K562 (cell line): ENCODE data around the gene RIMS3. TPM values are rescaled to one million over a fixed set of nuclear protein-coding genes. Genes with fewer than 3 reads are reported as not detected.

ENCODE experiments used
- DIDO1 ChIP-seq: fragments of 450-650 bp; IDR thresholded peaks from 2 replicates; pipeline ENCODE4 v1.6.1; 2016; ENCODE audit warnings: low read depth, missing biosample characterization, missing genetic modification characterization
- MIER1 ChIP-seq: fragments of 450-650 bp; IDR thresholded peaks from 2 replicates; pipeline ENCODE4 v1.6.1; 2016; ENCODE audit warnings: antibody characterized with exemption, mild to moderate bottlenecking, low read depth
- PREB ChIP-seq: sonication (generic); formaldehyde crosslinking; IDR thresholded peaks from 2 replicates; pipeline ENCODE4 v1.8.1; 2023; ENCODE audit warnings: mild to moderate bottlenecking, missing genetic modification reagents
- XRCC4 ChIP-seq: IDR thresholded peaks from one replicate; pipeline ENCODE4 v1.6.1; 2011; ENCODE audit not compliant: insufficient read depth, insufficient read length; ENCODE audit errors: extremely low read depth
- ZMIZ1 ChIP-seq, 2 experiments: fragments of 150-350 bp in 1 of 2; IDR thresholded peaks; 2 replicates each; pipeline ENCODE4 v1.6.1; 2012 to 2016; ENCODE audit warnings: low read depth in 2 of 2, low read length in 2 of 2, mild to moderate bottlenecking in 1 of 2, moderate library complexity in 1 of 2
- ZNF655 ChIP-seq: fragments of 250-450 bp; sonication (Bioruptor Pico); IDR thresholded peaks from 2 replicates; pipeline ENCODE4 v1.5.0; 2021
- ZNF766 ChIP-seq: fragments of 200-800 bp; sonication (Bioruptor generic); conservative IDR thresholded peaks from 2 replicates; pipeline ENCODE4 v1.6.1; 2016; ENCODE audit warnings: missing genetic modification characterization, missing compliant biosample characterization
- polyA plus RNA-seq, 8 experiments: library from polyadenylated mRNA; depleted of rRNA in 4 of 8; stranded (reverse) in 5 of 8; unstranded in 3 of 8; fragments of >200 nt; fragmentation: Nextera tagmentation in 2 of 8; fragmentation: Illumina TruSeq in 1 of 8; extraction: Ambion mirVana in 2 of 8; extraction: Trizol in 1 of 8; gene quantifications; 2 replicates each; pipeline versions ENCODE4 v1.2.1 to v1.2.3, GENCODE V29; 2011 to 2014; ENCODE audit warnings: inconsistent platforms in 1 of 8, missing spikeins in 1 of 8
- total RNA-seq, 7 experiments: library from RNA; depleted of rRNA in 6 of 7; stranded (reverse); fragments of >200 nt in 6 of 7; fragmentation: Illumina TruSeq in 2 of 7; extraction: Trizol in 2 of 7; gene quantifications; 2 replicates each; pipeline versions ENCODE4 v1.2.1 to v1.2.3, GENCODE V29; 2011 to 2021; ENCODE audit warnings: low replicate concordance in 1 of 7
- TF ChIP-seq, protein P1 (sequence below): sonication (generic); formaldehyde crosslinking; IDR thresholded peaks from 2 replicates; pipeline ENCODE4 v1.8.0; 2023; ENCODE audit warnings: missing genetic modification reagents, mild to moderate bottlenecking, borderline replicate concordance
- TF ChIP-seq, protein P2 (sequence below): fragments of 250-450 bp; sonication (Bioruptor Pico); IDR thresholded peaks from 2 replicates; pipeline ENCODE4 v1.8.0; 2021; ENCODE audit warnings: moderate library complexity, mild to moderate bottlenecking, inconsistent platforms

The RIMS3 gene
- total and polyA plus RNA-seq, 9 of the 15 experiments (the other 6 are each of a cell fraction or from before 2014, with no cell fraction given), result 0.06 to 1.2 (median 0.59) TPM

DNA sequence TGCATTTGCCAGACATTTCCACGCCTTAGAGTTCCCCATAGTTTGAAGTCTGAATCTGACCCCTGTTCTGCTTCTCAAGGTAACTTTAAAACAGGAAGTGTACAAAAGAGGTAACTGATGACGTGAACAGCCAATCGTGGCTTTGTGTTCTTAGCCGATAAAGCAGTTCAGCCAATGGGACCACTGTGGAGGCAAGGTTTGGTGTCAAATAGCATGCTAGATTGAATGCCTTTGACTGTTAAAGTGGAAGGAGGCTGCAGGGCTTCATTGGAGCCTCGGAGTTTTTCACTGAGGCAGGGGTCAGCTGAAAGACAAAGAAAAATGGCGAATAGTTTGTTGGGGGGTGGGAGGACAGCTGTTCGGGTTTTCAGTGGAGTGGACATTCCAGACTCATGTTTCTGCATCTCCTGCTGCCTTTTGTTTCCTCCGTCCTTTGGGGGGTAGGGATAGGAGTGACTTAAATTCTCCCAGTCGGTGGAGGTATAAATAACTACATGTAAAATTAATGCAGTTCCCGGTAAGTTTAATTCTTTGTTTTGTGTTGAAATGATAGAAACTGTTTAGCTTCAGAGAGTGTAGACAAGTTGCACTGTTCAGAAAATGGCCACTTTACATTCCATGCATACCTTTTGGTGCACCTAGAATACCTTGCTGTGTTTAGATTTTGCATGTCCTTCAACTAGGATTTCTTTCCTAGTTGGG is 43.8 kb upstream of the RIMS3 start (continued):
- TF ChIP-seq, protein P1, sequence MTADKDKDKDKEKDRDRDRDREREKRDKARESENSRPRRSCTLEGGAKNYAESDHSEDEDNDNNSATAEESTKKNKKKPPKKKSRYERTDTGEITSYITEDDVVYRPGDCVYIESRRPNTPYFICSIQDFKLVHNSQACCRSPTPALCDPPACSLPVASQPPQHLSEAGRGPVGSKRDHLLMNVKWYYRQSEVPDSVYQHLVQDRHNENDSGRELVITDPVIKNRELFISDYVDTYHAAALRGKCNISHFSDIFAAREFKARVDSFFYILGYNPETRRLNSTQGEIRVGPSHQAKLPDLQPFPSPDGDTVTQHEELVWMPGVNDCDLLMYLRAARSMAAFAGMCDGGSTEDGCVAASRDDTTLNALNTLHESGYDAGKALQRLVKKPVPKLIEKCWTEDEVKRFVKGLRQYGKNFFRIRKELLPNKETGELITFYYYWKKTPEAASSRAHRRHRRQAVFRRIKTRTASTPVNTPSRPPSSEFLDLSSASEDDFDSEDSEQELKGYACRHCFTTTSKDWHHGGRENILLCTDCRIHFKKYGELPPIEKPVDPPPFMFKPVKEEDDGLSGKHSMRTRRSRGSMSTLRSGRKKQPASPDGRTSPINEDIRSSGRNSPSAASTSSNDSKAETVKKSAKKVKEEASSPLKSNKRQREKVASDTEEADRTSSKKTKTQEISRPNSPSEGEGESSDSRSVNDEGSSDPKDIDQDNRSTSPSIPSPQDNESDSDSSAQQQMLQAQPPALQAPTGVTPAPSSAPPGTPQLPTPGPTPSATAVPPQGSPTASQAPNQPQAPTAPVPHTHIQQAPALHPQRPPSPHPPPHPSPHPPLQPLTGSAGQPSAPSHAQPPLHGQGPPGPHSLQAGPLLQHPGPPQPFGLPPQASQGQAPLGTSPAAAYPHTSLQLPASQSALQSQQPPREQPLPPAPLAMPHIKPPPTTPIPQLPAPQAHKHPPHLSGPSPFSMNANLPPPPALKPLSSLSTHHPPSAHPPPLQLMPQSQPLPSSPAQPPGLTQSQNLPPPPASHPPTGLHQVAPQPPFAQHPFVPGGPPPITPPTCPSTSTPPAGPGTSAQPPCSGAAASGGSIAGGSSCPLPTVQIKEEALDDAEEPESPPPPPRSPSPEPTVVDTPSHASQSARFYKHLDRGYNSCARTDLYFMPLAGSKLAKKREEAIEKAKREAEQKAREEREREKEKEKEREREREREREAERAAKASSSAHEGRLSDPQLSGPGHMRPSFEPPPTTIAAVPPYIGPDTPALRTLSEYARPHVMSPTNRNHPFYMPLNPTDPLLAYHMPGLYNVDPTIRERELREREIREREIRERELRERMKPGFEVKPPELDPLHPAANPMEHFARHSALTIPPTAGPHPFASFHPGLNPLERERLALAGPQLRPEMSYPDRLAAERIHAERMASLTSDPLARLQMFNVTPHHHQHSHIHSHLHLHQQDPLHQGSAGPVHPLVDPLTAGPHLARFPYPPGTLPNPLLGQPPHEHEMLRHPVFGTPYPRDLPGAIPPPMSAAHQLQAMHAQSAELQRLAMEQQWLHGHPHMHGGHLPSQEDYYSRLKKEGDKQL, result no peak
- TF ChIP-seq PREB (no peak), ZMIZ1 (IDR thresholded peaks at IDR 0.05; ENCODE audit: low read depth in 2 of 2, low read length in 2 of 2) (no peak), MIER1 (0 out of 2 replicates have a peak, but pooled peaks have one; percentile 30), XRCC4 (no peak), DIDO1 (peak; percentile 27; the same call in 1 of the 2 replicates), ZNF655 (CRISPR knock-in tag) (no peak), ZNF766 (no peak)
- TF ChIP-seq, protein P2, sequence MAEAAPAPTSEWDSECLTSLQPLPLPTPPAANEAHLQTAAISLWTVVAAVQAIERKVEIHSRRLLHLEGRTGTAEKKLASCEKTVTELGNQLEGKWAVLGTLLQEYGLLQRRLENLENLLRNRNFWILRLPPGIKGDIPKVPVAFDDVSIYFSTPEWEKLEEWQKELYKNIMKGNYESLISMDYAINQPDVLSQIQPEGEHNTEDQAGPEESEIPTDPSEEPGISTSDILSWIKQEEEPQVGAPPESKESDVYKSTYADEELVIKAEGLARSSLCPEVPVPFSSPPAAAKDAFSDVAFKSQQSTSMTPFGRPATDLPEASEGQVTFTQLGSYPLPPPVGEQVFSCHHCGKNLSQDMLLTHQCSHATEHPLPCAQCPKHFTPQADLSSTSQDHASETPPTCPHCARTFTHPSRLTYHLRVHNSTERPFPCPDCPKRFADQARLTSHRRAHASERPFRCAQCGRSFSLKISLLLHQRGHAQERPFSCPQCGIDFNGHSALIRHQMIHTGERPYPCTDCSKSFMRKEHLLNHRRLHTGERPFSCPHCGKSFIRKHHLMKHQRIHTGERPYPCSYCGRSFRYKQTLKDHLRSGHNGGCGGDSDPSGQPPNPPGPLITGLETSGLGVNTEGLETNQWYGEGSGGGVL (CRISPR knock-in tag), result no peak
